Dermis microvascular lymphatic vessel endothelial cell (primary cell): ENCODE results near the gene C3orf70. TPM values are rescaled to one million over a fixed set of nuclear protein-coding genes. Genes with fewer than 3 reads are reported as not detected.
"Not testable (repeated sequence)": the region's sequence is repeated elsewhere in the genome, so short reads cannot be mapped to it uniquely, and the experiment has no call there.

ENCODE experiments used
- DNase-seq, 2 donors: peaks; one replicate each; pipeline versions ENCODE4 v3.0.0 to v3.0.0-alpha.2; 2010; ENCODE audit warnings: low read depth in 2 of 2
- total RNA-seq: library from RNA; depleted of rRNA; stranded (reverse); fragments of >200 nt; gene quantifications from 2 replicates; pipeline ENCODE4 v1.2.1, GENCODE V29; 2014

C3orf70 gene
- total RNA-seq, 1 donor from 2014 or later, result 3.5 TPM

GRCh38 chr3:185151101-185151963 is 1.5 kb downstream of the C3orf70 start:
- DNase-seq, result no peak

GRCh38 chr3:185150561-185150960 is 2.3 kb downstream of the C3orf70 start:
- DNase-seq, result no peak

- no peak for DNase-seq
Measured at GRCh38 chr3:185149591-185149990, 3.3 kb downstream of the C3orf70 start.

- no peak for DNase-seq
Measured at GRCh38 chr3:185145511-185145910, 7.3 kb downstream of the C3orf70 start.

GRCh38 chr3:185144784-185145183 is 8.1 kb downstream of the C3orf70 start:
- no peak for DNase-seq

GRCh38 chr3:185137821-185138220 is 15.0 kb downstream of the C3orf70 start:
- DNase-seq, result no peak

GRCh38 chr3:185134509-185134908 is 18.4 kb downstream of the C3orf70 start:
- DNase-seq, result no peak

GRCh38 chr3:185131602-185132256 is 21.1 kb downstream of the C3orf70 start:
- DNase-seq, result no peak

- no peak for DNase-seq
Measured at GRCh38 chr3:185129083-185129482, 23.8 kb downstream of the C3orf70 start.

- no peak for DNase-seq
Measured at GRCh38 chr3:185126201-185126600, 26.7 kb downstream of the C3orf70 start.

- no peak for DNase-seq
Measured at GRCh38 chr3:185120126-185120525, 32.7 kb downstream of the C3orf70 start.

GRCh38 chr3:185115371-185115770 is 37.5 kb downstream of the C3orf70 start:
- DNase-seq, result no peak

- no peak for DNase-seq
Measured at GRCh38 chr3:185114756-185115155, 38.1 kb downstream of the C3orf70 start.

- no peak for DNase-seq
Measured at GRCh38 chr3:185112186-185112585, 40.7 kb downstream of the C3orf70 start.

- DNase-seq, result not testable (repeated sequence)
Measured at GRCh38 chr3:185109012-185109411, 43.8 kb downstream of the C3orf70 start.

- DNase-seq, result peak in 1 of 2 donors; percentile 46
Measured at GRCh38 chr3:185106256-185106890, 46.5 kb downstream of the C3orf70 start.

GRCh38 chr3:185103359-185104127 is 49.3 kb downstream of the C3orf70 start:
- DNase-seq, result no peak

GRCh38 chr3:185094697-185095096 is 58.2 kb downstream of the C3orf70 start:
- DNase-seq, result no peak

GRCh38 chr3:185093116-185093515 is 59.7 kb downstream of the C3orf70 start:
- no peak for DNase-seq

- no peak for DNase-seq
Measured at GRCh38 chr3:185090811-185091210, 62.0 kb downstream of the C3orf70 start.

GRCh38 chr3:185089751-185090150 is 63.1 kb downstream of the C3orf70 start:
- no peak for DNase-seq

- no peak for DNase-seq
Measured at GRCh38 chr3:185089343-185089742, 63.5 kb downstream of the C3orf70 start.
